ENCODE results near the gene MOGAT1.

MOGAT1 gene

GRCh38 chr2:222732489-222733178 lies 61.2 kb downstream of the MOGAT1 start:
- TF ChIP-seq CTCF (IDR thresholded peaks at IDR 0.05; ENCODE audit: insufficient read depth, low read depth, low read length, missing control alignments): no peak
- no peak overlapping the region for H3K4me3 ChIP-seq (ENCODE audit: low read length)
- DNase-seq (ENCODE audit: low read depth): no peak

DNA sequence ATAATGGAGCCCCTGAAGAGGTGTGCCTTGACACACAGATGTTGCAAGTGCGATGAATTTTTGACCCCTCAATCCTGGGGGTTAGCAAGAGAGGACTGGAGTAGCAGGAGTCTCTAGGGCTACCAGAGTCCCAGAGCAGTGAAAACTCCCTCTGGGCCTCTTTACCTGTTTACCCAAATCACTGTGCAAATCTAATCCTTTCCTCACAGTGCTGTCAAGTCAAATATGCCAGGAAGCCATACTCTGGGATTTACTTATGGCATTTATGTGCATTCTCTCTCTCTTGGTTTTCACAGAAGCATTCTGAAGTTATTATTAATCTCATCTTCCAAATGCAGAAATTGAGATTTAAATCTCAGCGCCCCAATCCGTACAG lies 62.0 kb downstream of the MOGAT1 start:
- H3K4me3 ChIP-seq (ENCODE audit: low read length): no peak overlapping the region
- TF ChIP-seq CTCF (IDR thresholded peaks at IDR 0.05; ENCODE audit: insufficient read depth, low read depth, low read length, missing control alignments): no peak
- DNase-seq (ENCODE audit: low read depth): no peak

GRCh38 chr2:222733846-222734702 lies 62.6 kb downstream of the MOGAT1 start:
- no peak overlapping the region for H3K4me3 ChIP-seq (ENCODE audit: low read length)
- no peak for TF ChIP-seq CTCF (IDR thresholded peaks at IDR 0.05; ENCODE audit: insufficient read depth, low read depth, low read length, missing control alignments)

DNA sequence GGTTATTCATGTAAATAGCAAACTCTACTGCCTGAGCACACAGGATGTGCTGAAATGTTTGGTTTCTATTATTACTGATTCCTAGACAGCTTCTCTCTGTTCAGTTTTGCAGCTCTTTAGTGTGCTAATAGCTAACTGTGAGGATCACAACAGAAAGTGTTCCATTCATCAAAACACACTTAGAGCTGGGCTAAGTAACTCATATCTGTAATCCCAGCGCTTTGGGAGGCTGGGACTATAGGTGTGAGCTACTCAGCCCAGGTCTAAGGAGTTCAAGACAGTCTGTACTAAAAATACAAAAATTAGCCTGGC lies 63.2 kb downstream of the MOGAT1 start:
- DNase-seq (ENCODE audit: low read depth): no peak
- no peak for TF ChIP-seq CTCF (IDR thresholded peaks at IDR 0.05; ENCODE audit: insufficient read depth, low read depth, low read length, missing control alignments)
- no peak overlapping the region for H3K4me3 ChIP-seq (ENCODE audit: low read length)

More at GRCh38 chr2:222733846-222734702, 62.6 kb downstream of the MOGAT1 start:
- DNase-seq (ENCODE audit: low read depth): no peak

GRCh38 chr2:222736301-222736700 lies 64.8 kb downstream of the MOGAT1 start:
- no peak for DNase-seq (ENCODE audit: low read depth)
- no peak for TF ChIP-seq CTCF (IDR thresholded peaks at IDR 0.05; ENCODE audit: insufficient read depth, low read depth, low read length, missing control alignments)
- no peak overlapping the region for H3K4me3 ChIP-seq (ENCODE audit: low read length)

DNA sequence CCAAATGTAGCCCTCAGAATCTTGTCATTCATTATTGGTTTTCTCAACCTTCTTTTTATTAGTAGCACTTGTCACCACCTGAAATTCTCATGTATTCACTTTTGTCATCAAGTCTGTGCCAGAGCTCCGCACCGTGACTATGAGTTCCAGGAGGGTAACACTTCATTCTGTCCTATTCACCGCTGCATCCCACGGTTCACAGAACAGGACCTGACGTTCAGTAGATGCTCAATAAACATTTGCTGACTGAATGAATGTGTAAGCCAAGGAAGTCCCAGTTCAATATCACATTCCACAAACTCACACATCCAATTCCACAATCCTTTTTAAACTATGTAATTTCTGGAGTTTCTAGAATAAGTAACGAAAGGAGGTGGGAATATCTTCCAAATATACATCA lies 65.5 kb downstream of the MOGAT1 start:
- no peak for TF ChIP-seq CTCF (IDR thresholded peaks at IDR 0.05; ENCODE audit: insufficient read depth, low read depth, low read length, missing control alignments)
- no peak for DNase-seq (ENCODE audit: low read depth)
- H3K4me3 ChIP-seq (ENCODE audit: low read length): no peak overlapping the region

Data from epithelial cell of esophagus (primary cell).